T47D (cell line): Measurements from ENCODE around the gene TRAPPC10.
"Not testable (repeated sequence)": the region's sequence is repeated elsewhere in the genome, so short reads cannot be mapped to it uniquely, and the experiment has no call there.

Source experiments
- DNase-seq, 2 experiments: peaks; one replicate each; pipeline versions ENCODE4 v3.0.0 to v3.0.0-alpha.2; 2011 to 2012; ENCODE audit warnings: low read depth in 1 of 2, low spot score in 1 of 2
- JUND ChIP-seq: IDR thresholded peaks from 2 replicates; pipeline ENCODE4 v1.6.1; 2012; ENCODE audit warnings: low read depth
- in situ Hi-C: cut with HindIII; loops from 2 replicates; pipeline ENCODE4 v1.10.0; 2016; ENCODE audit warnings: low sequenced_read_pairs, low pct_unique_long_range_greater_than_20kb

TRAPPC10 gene

DNA sequence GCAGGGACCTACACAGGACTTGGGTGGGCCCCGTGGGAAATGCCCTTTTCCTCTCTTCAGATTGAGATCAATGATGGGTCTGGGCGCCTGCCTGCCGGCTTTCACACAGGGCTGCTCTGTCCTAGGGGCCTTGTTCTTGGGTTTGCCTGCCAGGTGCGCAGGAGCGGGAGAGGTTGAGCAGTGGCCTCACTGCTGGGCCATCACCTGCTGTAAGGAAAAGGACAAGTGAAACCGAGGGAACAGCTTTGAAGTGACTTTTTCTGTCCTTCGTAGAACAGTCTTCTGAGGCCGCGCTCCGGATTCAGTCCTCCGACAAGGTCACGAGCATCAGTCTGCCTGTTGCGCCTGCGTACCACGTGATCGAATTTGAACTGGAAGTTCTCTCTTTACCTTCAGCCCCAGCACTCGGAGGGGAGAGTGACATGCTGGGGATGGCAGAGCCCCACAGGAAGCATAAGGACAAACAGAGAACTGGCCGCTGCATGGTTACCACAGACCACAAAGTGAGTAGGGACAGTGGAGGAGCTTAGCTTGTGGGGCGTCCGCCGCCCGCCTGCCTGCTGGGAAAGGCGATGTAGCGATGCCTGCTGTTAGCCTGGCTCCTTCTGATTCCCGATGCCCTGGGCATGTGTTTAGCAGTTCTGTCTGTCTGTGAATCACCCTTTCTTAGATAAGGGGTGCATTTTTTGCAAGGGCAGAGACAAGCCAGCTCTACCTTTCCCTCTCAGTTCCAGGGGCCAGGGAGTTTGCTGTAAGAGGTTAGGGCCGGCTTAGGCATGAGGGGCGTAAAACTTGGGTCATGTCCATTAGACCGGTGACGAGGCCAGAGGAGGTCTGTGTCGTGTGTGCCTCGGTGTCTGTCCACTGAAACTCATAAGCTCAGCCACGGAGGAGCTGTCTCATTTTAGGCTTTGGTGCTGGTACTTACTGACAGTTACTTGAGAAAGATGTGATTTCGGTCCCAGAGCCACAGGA, 75.6 kb downstream of the TRAPPC10 start:
- TF ChIP-seq JUND, result no peak
- DNase-seq, result no peak
- in situ Hi-C loops, result no loop called here

GRCh38 chr21:44088401-44088780, 76.3 kb downstream of the TRAPPC10 start:
- in situ Hi-C loops, result no loop called here
- no peak for TF ChIP-seq JUND
- no peak for DNase-seq

GRCh38 chr21:44089001-44089911, 77.1 kb downstream of the TRAPPC10 start:
- in situ Hi-C loops, result no loop called here
- DNase-seq, result no peak
- TF ChIP-seq JUND, result no peak

DNA sequence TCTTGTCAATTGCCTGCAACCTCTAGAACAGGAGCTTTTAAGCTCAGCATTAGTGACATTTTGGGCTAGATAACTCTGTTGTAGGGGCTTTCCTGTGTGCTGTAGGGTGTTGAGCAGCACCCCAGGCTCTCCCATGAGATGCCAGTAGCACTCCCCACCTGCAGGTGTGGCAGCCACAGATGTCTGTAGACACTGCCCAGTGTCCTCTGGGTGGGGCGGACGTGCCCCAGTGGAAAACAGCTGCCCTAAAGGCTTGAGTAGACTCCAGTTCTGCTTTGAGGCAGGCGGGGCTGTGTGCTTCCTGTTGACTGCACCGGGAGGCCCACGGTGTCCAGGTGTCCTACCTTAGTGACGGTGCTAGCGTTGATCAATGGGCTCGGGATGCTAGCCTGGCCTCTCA, 78.2 kb downstream of the TRAPPC10 start:
- no peak for TF ChIP-seq JUND
- in situ Hi-C loops, result no loop called here
- DNase-seq, result no peak

DNA sequence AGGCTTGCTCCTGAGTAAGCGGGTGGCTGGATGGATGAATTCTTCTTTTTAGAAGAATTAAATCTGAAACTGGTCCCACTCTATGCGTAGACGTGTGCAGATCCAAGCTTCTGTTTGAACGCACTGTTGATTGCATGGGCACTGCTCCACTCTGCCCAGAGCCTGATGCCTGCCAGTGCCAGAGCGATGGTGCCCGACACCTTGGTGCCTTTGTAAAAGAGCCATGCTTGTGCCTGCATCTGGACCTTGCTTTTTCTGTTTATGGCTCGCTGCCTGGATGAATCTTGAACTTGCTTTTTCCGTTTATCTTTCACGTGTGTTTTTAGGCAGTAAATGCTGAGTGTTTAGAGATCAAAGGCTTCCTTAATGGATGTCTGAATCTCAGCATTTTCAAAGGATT, 80.1 kb downstream of the TRAPPC10 start:
- in situ Hi-C loops, result no loop called here
- no peak for DNase-seq
- no peak for TF ChIP-seq JUND

- TF ChIP-seq JUND, result no peak
- DNase-seq, result no peak
- in situ Hi-C loops, result no loop called here
Measured at GRCh38 chr21:44093761-44094160, 81.7 kb downstream of the TRAPPC10 start.

DNA sequence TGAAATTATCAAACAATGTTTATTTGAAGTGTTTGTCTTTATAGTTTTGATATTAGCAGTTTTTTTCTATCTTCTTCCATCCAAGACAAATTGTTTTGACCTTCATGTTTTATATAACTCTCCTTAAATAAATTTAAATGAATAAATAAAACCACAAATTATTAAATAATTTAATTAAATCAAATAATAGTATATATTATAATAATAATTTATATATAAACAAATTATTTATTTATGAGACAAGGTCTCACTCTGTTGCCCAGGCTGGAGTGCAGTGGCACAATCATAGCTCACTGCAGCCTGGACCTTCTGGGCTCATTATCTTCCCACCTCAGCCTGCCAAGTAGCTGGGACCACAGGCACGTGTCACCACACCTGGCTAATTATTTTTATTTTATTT, 82.7 kb downstream of the TRAPPC10 start:
- no peak for DNase-seq
- in situ Hi-C loops, result no loop called here
- TF ChIP-seq JUND, result no peak

DNA sequence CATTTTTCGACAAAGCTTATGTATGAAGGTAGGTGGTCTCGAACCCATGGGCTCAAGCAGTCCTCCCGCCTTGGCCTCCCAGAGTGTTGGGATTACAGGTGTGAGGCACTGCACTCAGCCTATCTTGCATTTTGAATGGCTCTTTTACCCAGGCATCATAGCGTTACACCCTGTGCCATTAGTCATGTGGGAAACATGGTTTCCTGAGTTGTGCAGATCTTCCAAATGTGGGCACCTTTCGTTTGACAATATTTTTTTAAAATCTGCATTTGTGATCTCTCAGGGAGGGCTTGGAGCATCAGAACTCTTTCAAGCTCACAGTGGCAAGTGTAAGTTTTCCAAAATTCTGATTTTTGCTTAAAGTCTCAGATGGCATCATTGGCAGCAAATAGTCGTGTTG, 86.4 kb downstream of the TRAPPC10 start:
- DNase-seq, in situ Hi-C loops: not testable (repeated sequence)

DNA sequence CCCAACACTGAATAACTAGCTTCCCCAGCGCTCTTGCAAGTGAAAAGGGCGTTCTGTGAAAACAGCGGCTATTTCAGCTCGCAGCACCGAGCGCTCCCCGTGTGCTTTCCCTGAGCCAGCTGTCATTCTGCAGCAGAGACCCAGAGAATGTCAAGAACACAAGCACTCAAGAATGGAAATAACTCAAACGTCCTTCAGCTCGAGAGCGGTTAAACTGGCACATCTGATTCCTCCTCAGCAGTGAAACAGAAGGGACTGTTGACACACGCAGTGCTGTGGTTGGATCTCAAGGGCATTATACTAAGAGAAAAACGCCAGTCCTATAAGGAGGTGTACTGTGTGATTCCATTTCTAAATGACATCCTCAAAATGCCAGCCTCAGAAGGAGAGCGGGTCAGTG, 86.9 kb downstream of the TRAPPC10 start:
- in situ Hi-C loops, result not testable (repeated sequence)

GRCh38 chr21:44107026-44107501, 95.0 kb downstream of the TRAPPC10 start, which contains the start of gene PWP2:
Gene PWP2 (plus strand): TSS chr21:44107399. CDS start chr21:44107417, 18 bp downstream.
- in situ Hi-C loops, DNase-seq: not testable (repeated sequence)

More for the DNA sequence above, 86.9 kb downstream of the TRAPPC10 start:
- not testable (repeated sequence) for DNase-seq

DNA sequence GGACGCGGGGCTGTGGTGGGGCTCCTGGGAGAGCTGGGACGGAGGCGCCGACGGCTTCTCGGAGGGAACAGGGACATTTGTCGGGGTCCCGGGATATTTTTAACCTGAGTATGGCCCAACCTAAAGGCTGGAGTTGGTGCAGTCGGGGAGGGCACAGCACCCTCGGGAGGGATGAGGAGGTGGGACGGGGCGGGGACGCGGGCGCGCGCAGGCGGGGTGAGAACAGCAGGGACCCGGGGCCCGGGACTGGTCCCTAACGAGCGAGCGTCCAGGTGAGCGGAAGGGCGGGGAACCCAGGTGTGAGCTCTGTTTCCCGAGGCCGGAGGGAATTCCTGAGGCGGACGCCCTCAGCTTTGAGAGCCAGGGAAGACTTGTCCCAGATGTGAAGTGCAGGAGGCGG, 95.5 kb downstream of the TRAPPC10 start:
- DNase-seq, in situ Hi-C loops: not testable (repeated sequence)

- DNase-seq, in situ Hi-C loops: not testable (repeated sequence)
Measured at GRCh38 chr21:44113702-44114371, 101.7 kb downstream of the TRAPPC10 start.

GRCh38 chr21:44122131-44122530, 110.0 kb downstream of the TRAPPC10 start:
- in situ Hi-C loops, DNase-seq: not testable (repeated sequence)

DNA sequence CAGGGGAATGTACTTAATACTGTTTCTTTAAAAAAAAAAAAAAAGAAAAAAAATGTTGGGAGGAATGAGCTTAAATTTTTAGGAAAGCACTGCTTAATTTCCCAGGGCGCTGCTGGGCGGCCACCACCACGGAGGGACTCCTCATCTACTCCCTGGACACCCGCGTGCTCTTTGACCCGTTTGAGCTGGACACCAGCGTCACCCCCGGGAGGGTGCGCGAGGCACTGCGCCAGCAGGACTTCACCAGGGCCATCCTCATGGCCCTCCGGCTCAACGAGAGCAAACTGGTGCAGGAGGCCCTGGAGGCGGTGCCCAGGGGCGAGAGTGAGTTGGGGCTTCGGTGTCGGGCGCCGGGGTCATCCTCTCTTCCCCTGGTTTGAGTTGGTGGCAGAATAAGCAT, 115.7 kb downstream of the TRAPPC10 start:
- in situ Hi-C loops, DNase-seq: not testable (repeated sequence)

DNA sequence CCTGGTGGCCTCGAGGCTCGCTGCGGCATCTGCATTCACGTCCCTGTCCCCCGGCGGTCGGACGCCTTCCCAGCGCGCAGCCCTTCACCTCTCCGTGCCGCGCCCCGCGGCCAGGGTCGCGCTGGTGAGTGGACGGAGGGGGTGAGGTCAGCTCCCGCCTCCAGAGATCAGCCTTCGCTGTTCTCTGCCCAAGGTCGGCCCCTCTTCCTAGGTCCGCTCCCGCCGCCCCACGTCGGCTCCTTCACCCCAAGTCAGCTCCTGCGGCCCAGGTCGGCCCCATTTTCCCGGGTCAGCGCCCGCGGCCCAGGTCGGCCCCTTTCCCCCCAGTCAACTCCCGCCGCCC, 121.6 kb downstream of the TRAPPC10 start:
- in situ Hi-C loops, DNase-seq: not testable (repeated sequence)

DNA sequence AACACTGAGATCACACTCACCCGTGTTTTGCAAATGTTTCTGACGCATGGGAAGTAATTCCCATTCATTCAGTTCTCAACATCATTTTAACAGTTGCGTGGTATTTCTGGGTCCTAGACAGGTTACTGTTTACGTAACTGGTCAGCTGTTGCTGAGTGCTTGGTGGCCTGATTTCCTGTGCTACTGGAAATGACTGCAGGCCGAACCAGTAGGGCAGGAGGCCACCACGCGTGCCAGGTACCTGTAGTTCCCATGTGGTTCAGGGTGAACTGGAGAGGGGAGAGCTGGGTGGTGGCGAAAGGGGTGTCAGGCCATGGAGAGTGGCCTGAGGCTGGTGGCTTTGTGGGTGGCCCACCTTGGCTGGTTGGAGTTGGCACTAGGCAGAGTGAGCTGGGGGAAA, 122.6 kb downstream of the TRAPPC10 start:
- DNase-seq, in situ Hi-C loops: not testable (repeated sequence)

- in situ Hi-C loops, DNase-seq: not testable (repeated sequence)
Measured at GRCh38 chr21:44138039-44138438, 125.9 kb downstream of the TRAPPC10 start.
